ENCODE measurements around the gene THAP7.
"Not testable (repeated sequence)": the region's sequence is repeated elsewhere in the genome, so short reads cannot be mapped to it uniquely, and the experiment has no call there.

THAP7 gene

GRCh38 chr22:20977019-20977418 lies 24.9 kb downstream of the THAP7 start:
- DNase-seq = no peak

DNA sequence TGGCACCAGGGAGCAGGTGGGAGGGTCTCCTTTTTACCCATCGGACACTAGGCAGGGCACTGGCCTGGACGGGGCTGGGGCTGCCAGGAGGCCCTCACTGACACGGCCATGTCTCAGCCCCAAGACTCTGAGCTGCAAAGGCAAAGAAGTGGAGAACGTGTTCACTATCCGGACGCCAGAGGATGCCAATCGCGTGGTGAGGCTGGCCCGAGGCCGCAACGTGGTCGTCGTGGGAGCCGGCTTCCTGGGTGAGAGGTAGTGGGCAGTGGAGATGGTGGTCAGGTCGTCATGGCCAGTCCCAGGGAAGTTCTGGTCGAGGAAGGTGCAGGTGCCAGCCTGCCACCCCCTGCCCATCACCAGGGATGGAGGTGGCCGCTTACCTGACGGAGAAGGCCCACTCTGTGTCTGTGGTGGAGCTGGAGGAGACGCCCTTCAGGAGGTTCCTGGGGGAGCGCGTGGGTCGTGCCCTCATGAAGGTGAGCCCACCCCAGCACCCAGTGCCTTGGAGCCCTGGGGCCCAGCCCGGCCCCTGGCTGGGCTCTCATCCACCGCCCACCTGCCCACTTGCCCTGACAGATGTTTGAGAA lies 25.5 kb downstream of the THAP7 start:
- no peak for DNase-seq

DNA sequence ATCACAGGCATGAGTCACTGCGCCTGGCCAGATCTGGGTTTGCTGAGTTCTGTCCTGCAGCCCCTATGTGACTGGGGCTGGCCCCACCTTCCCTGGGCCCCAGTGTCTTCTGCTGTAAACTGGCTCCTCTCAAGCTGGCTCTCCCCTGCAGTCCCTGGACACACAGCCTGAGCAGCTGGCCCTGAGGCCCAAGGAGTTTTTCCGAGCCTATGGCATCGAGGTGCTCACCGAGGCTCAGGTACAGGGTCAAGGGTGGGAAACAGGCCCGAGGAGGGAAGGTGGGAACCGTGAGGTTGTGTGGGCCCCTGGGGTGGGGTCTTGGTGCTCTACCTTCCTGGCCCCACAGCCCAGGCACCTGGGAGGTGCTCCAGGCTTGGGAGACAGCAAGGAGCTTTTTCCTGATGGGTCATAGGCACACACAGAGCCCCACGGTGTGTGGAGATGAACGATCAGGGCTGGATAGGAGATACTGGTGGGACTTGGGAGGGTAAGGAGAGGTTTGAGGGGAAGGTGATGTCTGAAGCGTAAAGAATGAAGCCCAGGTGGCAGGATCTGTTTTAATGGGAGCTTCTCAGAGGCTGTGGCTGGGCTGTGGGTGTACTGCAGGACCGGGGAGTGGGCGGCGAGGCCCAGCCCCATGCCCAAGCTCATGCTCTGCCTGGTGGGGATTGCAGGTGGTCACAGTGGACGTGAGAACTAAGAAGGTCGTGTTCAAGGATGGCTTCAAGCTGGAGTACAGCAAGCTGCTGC lies 26.2 kb downstream of the THAP7 start:
- DNase-seq = no peak

GRCh38 chr22:20974336-20974955 lies 27.5 kb downstream of the THAP7 start:
- no peak for DNase-seq

DNA sequence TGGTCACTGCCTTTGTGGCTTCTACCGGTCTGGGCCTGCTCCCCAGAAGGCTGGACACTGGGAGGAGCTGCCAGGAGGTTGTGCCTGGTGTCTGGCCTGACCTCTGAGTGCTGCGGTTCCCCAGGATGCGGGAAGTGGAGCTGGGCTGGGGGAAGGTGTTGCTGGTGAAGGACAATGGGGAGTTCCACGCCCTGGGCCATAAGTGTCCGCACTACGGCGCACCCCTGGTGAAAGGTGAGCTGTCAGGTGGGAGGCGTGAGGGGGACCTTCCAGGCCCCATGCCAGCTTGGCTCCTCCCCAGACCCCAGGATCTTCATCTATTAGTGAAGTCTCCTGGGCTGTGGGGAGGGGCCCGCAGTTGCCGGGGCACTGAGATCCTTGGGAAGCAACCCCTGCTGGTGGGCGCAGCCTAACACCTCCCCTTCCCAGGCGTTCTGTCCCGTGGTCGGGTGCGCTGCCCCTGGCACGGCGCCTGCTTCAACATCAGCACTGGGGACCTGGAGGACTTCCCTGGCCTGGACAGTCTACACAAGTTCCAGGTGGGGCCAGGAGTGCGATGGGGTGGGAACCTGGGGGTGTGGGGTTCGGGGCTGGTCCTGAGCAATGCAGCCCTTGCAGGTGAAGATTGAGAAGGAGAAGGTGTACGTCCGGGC lies 28.2 kb downstream of the THAP7 start:
- DNase-seq = no peak

DNA sequence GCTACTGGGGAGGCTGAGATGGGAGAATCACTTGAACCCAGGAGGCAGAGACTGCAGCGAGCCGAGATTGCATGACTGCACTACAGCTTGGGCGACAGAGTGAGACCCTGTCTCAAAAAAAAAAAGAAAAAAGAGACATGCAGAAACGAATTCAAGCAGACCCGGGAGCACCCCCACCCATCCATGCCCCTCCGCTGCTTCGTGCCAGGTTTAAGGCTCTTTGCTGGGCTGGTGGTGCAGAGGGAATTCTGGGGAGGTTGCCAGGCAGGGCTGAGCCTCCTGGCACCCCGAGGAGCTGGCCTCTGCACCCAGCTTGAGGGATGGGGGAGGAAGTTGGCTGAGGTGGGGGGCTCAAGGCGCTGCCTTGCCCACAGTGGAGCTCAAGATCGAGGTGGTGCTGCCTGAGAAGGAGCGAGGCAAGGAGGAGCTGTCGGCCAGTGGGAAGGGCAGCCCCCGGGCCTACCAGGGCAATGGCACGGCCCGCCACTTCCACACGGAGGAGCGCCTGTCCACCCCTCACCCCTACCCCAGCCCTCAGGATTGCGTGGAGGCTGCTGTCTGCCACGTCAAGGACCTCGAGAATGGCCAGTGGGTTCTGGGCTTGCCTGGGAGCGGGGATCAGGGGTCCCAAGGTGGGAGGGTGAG lies 28.9 kb downstream of the THAP7 start:
- DNase-seq = no peak

- DNase-seq = not testable (repeated sequence)
Observed at GRCh38 chr22:20972014-20972694, 29.8 kb downstream of the THAP7 start.

GRCh38 chr22:20970939-20971657 lies 30.8 kb downstream of the THAP7 start:
- no peak for DNase-seq

DNA sequence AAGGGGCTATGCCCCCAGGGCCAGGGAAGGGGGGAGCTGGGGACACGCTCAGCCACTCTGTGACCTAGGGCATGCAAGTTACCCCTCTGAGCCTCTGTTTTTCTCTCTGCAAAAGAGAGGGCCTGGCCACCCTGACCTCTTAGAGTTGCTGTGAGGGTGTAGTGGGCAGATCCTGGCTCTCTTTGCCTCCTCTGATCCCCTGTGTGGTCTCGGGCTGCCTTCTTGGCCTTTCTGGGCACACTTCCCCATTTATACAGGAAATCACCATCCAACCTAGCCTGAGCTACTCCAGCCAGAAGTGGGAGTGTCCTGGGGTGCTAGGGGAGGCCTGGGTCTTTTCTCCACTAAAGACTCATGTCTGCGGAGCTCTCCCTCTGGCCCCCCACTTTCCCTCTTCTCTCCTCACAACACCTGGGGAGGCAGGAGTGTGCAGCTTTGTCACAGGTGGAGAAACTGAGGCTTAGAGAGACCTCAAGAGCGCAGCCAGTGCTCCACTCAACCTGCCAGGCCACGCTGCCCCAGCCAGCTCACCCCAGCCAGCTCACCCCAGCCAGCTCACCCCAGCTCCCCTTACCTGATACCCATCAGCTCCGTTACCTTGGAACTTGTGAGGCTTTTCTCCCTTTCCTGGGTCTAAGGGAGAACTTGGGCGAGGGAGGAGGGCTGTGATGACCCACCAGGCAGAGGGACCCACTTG lies 33.5 kb downstream of the THAP7 start:
- DNase-seq = peak; percentile 30

DNA sequence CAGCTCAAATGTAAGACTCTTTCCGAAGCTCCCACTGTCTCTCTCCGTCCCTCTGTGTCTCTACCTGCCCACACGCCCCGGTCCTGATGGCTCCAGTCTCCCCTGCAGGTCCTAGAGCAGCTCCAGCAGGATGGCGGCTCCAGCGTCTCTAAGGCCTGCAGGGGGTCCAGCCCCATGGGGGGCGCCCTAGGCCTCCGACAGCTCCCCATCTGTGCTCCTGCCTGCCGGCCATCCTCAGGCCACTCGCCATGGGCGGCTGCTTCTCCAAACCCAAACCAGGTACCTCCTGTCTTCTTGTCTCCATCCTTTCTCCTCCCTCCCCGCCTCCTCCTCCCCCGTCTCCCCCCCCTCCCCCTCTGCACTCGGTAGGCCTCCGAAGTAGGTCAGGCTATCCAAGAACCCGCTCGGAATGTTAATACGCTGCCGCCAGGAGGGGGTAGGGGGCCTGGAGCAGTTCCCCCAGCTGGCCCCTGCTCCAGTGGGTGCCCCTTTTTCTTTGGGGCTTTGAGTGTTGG lies 34.2 kb downstream of the THAP7 start:
- no peak for DNase-seq

DNA sequence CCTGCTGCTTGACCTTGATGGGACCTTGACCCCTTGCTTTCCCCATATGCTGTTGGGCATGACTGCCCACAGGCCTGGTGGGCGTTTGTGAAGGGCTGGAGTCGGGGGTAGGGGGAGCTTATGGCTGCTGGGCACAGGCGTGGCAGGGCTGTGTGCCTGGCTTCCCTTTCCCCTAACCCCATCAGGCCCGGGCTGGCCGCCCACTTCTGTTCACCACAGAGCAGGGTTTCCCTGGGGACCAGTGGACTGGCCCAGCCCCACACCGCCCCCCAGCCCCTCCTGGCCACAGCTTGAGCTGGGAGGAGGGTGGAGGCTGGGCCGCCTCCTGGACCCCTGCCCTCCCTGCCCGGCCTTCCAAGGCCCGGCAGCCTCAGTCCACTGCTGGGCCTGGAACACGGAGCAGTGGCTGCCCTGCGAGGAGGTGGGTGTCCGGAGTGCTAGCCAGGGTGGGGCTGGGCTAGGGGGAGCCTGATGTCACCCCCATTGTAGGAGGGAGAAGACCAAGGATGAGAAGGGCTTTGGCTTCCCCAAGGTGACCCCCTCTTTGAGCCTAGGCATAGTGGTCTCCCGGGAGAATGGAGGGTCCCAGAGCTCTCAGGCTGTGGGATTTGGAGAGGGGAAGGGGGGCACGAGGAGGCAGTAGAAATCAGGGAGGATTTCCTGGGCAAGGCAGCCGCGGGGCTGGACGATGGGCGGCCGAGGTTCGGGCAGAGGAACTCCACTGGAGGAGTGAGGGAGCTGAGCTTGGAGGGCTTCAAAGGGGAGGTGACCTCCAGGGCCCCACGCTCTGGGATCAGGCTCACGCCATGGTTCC lies 34.8 kb downstream of the THAP7 start, which contains the start of gene AIFM3:
Gene AIFM3 (plus strand): TSS at position 373 of the 814 bp plus-strand sequence. CDS start 690 bp downstream, outside the sequence.
- DNase-seq = no peak

- no peak for DNase-seq
Observed at GRCh38 chr22:20965888-20966855, 35.7 kb downstream of the THAP7 start.

- no peak for DNase-seq
Observed at GRCh38 chr22:20965104-20965887, 36.6 kb downstream of the THAP7 start.

DNA sequence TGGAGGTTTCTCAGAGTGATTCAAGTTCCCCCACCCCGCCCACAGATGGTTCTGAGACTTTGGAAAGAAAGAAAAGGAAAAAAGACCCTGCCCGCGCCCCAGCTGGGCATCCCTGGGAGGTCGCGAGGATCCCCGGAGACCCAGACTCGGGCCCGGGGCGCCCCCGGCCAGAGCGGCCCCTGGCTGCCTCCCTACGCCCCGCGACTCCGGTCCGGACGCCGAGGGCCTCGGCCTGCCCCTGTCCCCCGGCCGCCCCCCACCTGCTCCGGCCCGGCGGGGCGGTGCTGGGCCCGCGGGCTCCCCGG lies 37.2 kb downstream of the THAP7 start:
- no peak for DNase-seq

- no peak for DNase-seq
Observed at GRCh38 chr22:20964090-20964798, 37.7 kb downstream of the THAP7 start.

- no peak for DNase-seq
Observed at GRCh38 chr22:20963201-20964052, 38.5 kb downstream of the THAP7 start.

All from CD4-positive, alpha-beta T cell treated with Interleukin-15 for 1 hour (primary cell).